H4 (cell line): ENCODE measurements around the gene SMIM10L1. TPM values are rescaled to one million over a fixed set of nuclear protein-coding genes. Genes with fewer than 3 reads are reported as not detected.

Experiments used
- DNase-seq: peaks from one replicate; pipeline ENCODE4 v3.0.0-alpha.2; 2015; ENCODE audit warnings: low spot score
- total RNA-seq: library from RNA; depleted of rRNA; stranded (reverse); fragments of >200 nt; shearing (Covaris generic); gene quantifications from 2 replicates; pipeline ENCODE4 v1.2.3, GENCODE V29; 2014; rRNA removed

Gene SMIM10L1
- total RNA-seq, 1 experiment from 2014 or later, result 10.1 TPM

GRCh38 chr12:11186837-11187236 is 15.8 kb downstream of the SMIM10L1 start, which contains the start of gene TAS2R42:
TSS of gene TAS2R42 (minus strand) at chr12:11186937. CDS start at chr12:11186937, 0 bp downstream.
- DNase-seq, result no peak

- no peak for DNase-seq
Measured at GRCh38 chr12:11202811-11203210, 31.8 kb downstream of the SMIM10L1 start.

GRCh38 chr12:11204173-11204572 is 33.2 kb downstream of the SMIM10L1 start:
- DNase-seq, result no peak

- no peak for DNase-seq
Measured at GRCh38 chr12:11209113-11209512, 38.1 kb downstream of the SMIM10L1 start.

Other genes with a start within 250 kb of the SMIM10L1 start
- gene PRH2, start 242.0 kb upstream of the SMIM10L1 start, total RNA-seq, result not detected in 2 replicates
- gene TAS2R14, start 231.9 kb upstream of the SMIM10L1 start, total RNA-seq, result 1.6 and 3.3 TPM in 2 replicates
- gene TAS2R50, start 184.3 kb upstream of the SMIM10L1 start, total RNA-seq, result not detected in 2 replicates
- gene TAS2R20, start 172.9 kb upstream of the SMIM10L1 start, total RNA-seq, result 0.62 TPM in 1 of 2 replicates, not detected in the other
- 0.21 TPM in 1 of 2 replicates, not detected in the other for gene TAS2R19, start 148.6 kb upstream of the SMIM10L1 start, total RNA-seq
- 1.4 TPM in 1 of 2 replicates, not detected in the other for gene TAS2R31, start 139.8 kb upstream of the SMIM10L1 start, total RNA-seq
- gene TAS2R46, start 108.9 kb upstream of the SMIM10L1 start, total RNA-seq, result 0.23 TPM in 1 of 2 replicates, not detected in the other
- gene TAS2R43, start 78.9 kb upstream of the SMIM10L1 start, total RNA-seq, result not detected in 2 replicates
- gene TAS2R30, start 36.5 kb upstream of the SMIM10L1 start, total RNA-seq, result 0.10 TPM in 1 of 2 replicates, not detected in the other
- not detected in 2 replicates for gene TAS2R42, start 15.7 kb downstream of the SMIM10L1 start, total RNA-seq
- not detected in 2 replicates for gene PRB3, start 98.5 kb downstream of the SMIM10L1 start, total RNA-seq
- gene PRB4, start 139.2 kb downstream of the SMIM10L1 start, total RNA-seq, result not detected in 2 replicates
- not detected in 2 replicates for gene PRB2, start 224.4 kb downstream of the SMIM10L1 start, total RNA-seq